22Rv1 (cell line): Measurements from ENCODE around the gene ZNF710.
"Not testable (repeated sequence)": the region's sequence is repeated elsewhere in the genome, so short reads cannot be mapped to it uniquely, and the experiment has no call there.

Experiments used
- CTCF ChIP-seq: fragments of 450-650 bp; IDR thresholded peaks from 2 replicates; pipeline ENCODE4 v1.5.1; 2017; ENCODE audit warnings: mild to moderate bottlenecking
- ZFX ChIP-seq: fragments of 450-650 bp; IDR thresholded peaks from 2 replicates; pipeline ENCODE4 v1.6.1; 2017; ENCODE audit warnings: antibody characterized with exemption, borderline replicate concordance

GRCh38 chr15:90108038-90108437 lies 106.9 kb downstream of the ZNF710 start:
- TF ChIP-seq CTCF, ZFX: not testable (repeated sequence)
